ENCODE data around the gene VASP. TPM values are rescaled to one million over a fixed set of nuclear protein-coding genes. Genes with fewer than 3 reads are reported as not detected.

Gene VASP
- total and polyA plus RNA-seq, 2 of the 13 experiments (the other 11 are each of a cell fraction or from before 2014, with no cell fraction given), result 41.8 to 67.1 TPM

GRCh38 chr19:45526971-45527370, 19.7 kb downstream of the VASP start:
- Histone ChIP-seq H3K79me2 (ENCODE audit: insufficient read depth, low read length) (no peaks in the 10 kb centered on the region), H4K20me1 (ENCODE audit: insufficient read depth, low read length) (peaks cover 4% of the 10 kb centered on the region; the same call in 1 of the 2 replicates), H3K27ac (ENCODE audit: extremely low read length, insufficient read depth, low read length) (no peak overlapping the region), H3K36me3 (replicated peaks in 1 of 2; ENCODE audit: control insufficient read depth in 1 of 2, insufficient read depth in 2 of 2, low read length in 2 of 2) (peaks cover 17 to 35% of the 10 kb centered on the region in 2 experiments), H3K9me3 (ENCODE audit: low read length) (peaks cover 9% of the 10 kb centered on the region; the same call in 1 of the 2 replicates), H3K9ac (ENCODE audit: insufficient read depth, low read depth, low read length) (no peak overlapping the region), H3K4me3 (replicated peaks in 1 of 3; ENCODE audit: insufficient read depth in 1 of 3, low read depth in 2 of 3, low read length in 3 of 3) (no peak overlapping the region), H3K4me1 (ENCODE audit: insufficient read depth, low read length) (no peaks in the 10 kb centered on the region), H3K27me3 (ENCODE audit: control insufficient read depth in 1 of 2, insufficient read depth in 2 of 2, low read length in 2 of 2) (no peaks in the 10 kb centered on the region), H3K4me2 (ENCODE audit: low read depth, low read length) (no peak overlapping the region), H2AFZ (ENCODE audit: low read length) (no peak overlapping the region)
- FAIRE-seq (no peak), DNase-seq (ENCODE audit: low spot score) (no peak), ATAC-seq (no peak)
- in situ Hi-C loops (cut with HindIII; ENCODE audit: extremely low pct_ligation_motif_present, low pct_unique_long_range_greater_than_20kb) (no loop called here), intact Hi-C loops (cut with micrococcal nuclease; ENCODE audit: unreplicated experiment) (no loop called here)
- POLR2A ChIA-PET, result interaction anchor here (0.7 to 0.8 kb wide), 3 partner anchors 8 to 57 kb away, joined by 3 read pairs; no protein-coding TSS in a partner anchor
- no peak for TF ChIP-seq CBX5 (CRISPR knock-in tag; IDR thresholded peaks at IDR 0.05; ENCODE audit: borderline replicate concordance)
- no peak for TF ChIP-seq E2F1 (CRISPR knock-in tag; IDR thresholded peaks at IDR 0.05)
- TF ChIP-seq ZNF839 (CRISPR knock-in tag; IDR thresholded peaks at IDR 0.05; ENCODE audit: borderline replicate concordance), result no peak
- no peak for TF ChIP-seq HNF4A (CRISPR knock-in tag; IDR thresholded peaks at IDR 0.05)
- CTCF ChIA-PET (ENCODE audit: low intra/inter-chr PET ratio, low total read pairs), result no interaction called here
- WGBS (ENCODE audit: low lambda C conversion rate), result 91% methylated on average over 4 of the region's 4 CpGs
- BruUV-seq (replicated peaks), result no TSS peak

DNA sequence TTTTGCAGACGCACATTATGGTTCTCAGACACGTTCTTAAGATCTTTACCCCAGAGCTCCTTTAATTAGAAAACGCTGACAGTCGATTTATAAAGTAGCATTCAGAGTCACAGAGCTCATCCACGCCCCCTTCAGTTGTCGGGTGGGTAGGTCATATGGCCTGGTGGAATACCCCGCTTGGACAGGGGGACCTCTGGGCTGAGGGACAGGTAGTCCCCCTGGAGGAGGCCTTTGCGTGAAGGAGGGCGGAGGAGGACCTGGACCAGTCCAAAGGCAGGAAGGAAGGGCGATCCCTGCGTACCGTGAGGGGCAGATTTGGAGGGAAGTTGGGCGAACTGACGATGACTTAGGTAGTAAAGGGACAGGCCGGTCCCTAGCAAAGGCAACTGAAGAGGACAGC, 20.5 kb downstream of the VASP start:
- H3K4me3 ChIP-seq (replicated peaks in 1 of 3; ENCODE audit: insufficient read depth in 1 of 3, low read depth in 2 of 3, low read length in 3 of 3), result no peak overlapping the region
- no peak overlapping the region for H3K4me2 ChIP-seq (ENCODE audit: low read depth, low read length)
- ATAC-seq, result no peak
- H3K27ac ChIP-seq (ENCODE audit: extremely low read length, insufficient read depth, low read length), result no peak overlapping the region
- FAIRE-seq, result no peak
- WGBS (ENCODE audit: low lambda C conversion rate), result 97% methylated on average over 15 of the region's 15 CpGs
- no peaks in the 10 kb centered on the region for H3K27me3 ChIP-seq (ENCODE audit: control insufficient read depth in 1 of 2, insufficient read depth in 2 of 2, low read length in 2 of 2)
- BruUV-seq (replicated peaks), result TSS peak; percentile 27
- peaks cover 15 to 29% of the 10 kb centered on the region in 2 experiments for H3K36me3 ChIP-seq (replicated peaks in 1 of 2; ENCODE audit: control insufficient read depth in 1 of 2, insufficient read depth in 2 of 2, low read length in 2 of 2)
- in situ Hi-C loops (cut with HindIII; ENCODE audit: extremely low pct_ligation_motif_present, low pct_unique_long_range_greater_than_20kb), result no loop called here
- ChIA-PET CTCF (ENCODE audit: low intra/inter-chr PET ratio, low total read pairs) (no interaction called here), POLR2A (interaction anchor here (0.7 kb wide), 2 partner anchors 9 to 56 kb away, joined by 3 read pairs; no protein-coding TSS in a partner anchor)
- H3K9ac ChIP-seq (ENCODE audit: insufficient read depth, low read depth, low read length), result no peak overlapping the region
- no peaks in the 10 kb centered on the region for H3K79me2 ChIP-seq (ENCODE audit: insufficient read depth, low read length)
- H3K4me1 ChIP-seq (ENCODE audit: insufficient read depth, low read length), result no peaks in the 10 kb centered on the region
- DNase-seq (ENCODE audit: low spot score), result no peak
- H3K9me3 ChIP-seq (ENCODE audit: low read length), result peaks cover 11% of the 10 kb centered on the region; the same call in 1 of the 2 replicates
- intact Hi-C loops (cut with micrococcal nuclease; ENCODE audit: unreplicated experiment), result no loop called here
- H2AFZ ChIP-seq (ENCODE audit: low read length), result no peak overlapping the region
- peaks cover 4% of the 10 kb centered on the region; the same call in 1 of the 2 replicates for H4K20me1 ChIP-seq (ENCODE audit: insufficient read depth, low read length)
- peak; percentile 26 for TF ChIP-seq AGO2 (optimal IDR thresholded peaks at IDR 0.05; ENCODE audit: low read depth, low read length)
- peak; percentile 94 for TF ChIP-seq RBM22 (optimal IDR thresholded peaks at IDR 0.05; ENCODE audit: low read length)
- TF ChIP-seq POLR2G (IDR thresholded peaks at IDR 0.05; ENCODE audit: low read depth, low read length), result 0 out of 2 replicates have a peak, but pooled peaks have one; percentile 19
- TF ChIP-seq ZBTB38 (CRISPR knock-in tag; IDR thresholded peaks at IDR 0.05), result peak; percentile 41; the same call in 1 of the 2 replicates
- TF ChIP-seq ZNF687 (CRISPR knock-in tag; IDR thresholded peaks at IDR 0.05), result 0 out of 2 replicates have a peak, but pooled peaks have one; percentile 3
- peak; percentile 33 to 44; a peak in 3 of 4 replicates for TF ChIP-seq MAFK (conservative IDR thresholded peaks at IDR 0.05 in 1 of 2, IDR thresholded peaks at IDR 0.05 in 1 of 2; ENCODE audit: low read length in 2 of 2)
- no peak for TF ChIP-seq SNAI1 (CRISPR knock-in tag; IDR thresholded peaks at IDR 0.05; ENCODE audit: borderline replicate concordance)
- peak; percentile 66; the same call in 1 of the 2 replicates for TF ChIP-seq ZC3H13 (CRISPR knock-in tag; IDR thresholded peaks at IDR 0.05)
